Measurements from ENCODE around the gene SUCO.

The SUCO gene

GRCh38 chr1:172656576-172656975 is 123.6 kb downstream of the SUCO start:
- DNase-seq: no peak

GRCh38 chr1:172657586-172657985 is 124.6 kb downstream of the SUCO start:
- no peak for DNase-seq

DNA sequence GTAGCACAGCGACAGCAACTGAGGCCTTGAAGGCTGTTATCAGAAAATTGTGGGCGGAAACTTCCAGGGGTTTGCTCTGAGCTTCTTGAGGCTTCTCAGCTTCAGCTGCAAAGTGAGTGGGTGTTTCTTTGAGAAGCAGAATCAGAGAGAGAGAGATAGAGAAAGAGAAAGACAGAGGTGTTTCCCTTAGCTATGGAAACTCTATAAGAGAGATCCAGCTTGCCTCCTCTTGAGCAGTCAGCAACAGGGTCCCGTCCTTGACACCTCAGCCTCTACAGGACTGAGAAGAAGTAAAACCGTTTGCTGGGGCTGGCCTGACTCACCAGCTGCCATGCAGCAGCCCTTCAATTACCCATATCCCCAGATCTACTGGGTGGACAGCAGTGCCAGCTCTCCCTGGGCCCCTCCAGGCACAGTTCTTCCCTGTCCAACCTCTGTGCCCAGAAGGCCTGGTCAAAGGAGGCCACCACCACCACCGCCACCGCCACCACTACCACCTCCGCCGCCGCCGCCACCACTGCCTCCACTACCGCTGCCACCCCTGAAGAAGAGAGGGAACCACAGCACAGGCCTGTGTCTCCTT is 126.0 kb downstream of the SUCO start, which contains the start of gene FASLG:
Gene FASLG, plus strand, starts transcription at position 233 of the 583 bp plus-strand sequence. Its CDS starts 99 bp downstream, at position 332.
- peak; percentile 73 for DNase-seq

DNA sequence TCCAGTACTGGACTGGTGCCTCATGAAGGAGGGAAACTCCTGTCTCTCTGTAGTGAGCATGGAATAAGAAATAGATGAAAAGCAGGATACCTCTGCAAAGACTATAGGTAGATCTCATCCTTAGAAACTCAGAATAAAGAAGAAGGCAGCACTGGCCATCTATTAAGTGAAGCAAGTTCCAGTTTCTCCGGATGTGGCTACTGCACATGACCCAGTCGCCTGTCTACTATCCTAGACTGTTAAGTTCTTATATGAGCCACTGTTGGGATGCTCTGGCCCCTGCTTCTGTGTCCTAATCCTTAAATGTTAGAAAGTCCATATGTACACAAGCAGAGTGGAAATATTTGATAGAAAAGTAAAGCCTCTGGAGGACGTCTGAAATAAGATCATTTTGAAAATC is 128.2 kb downstream of the SUCO start:
- no peak for DNase-seq

All from stimulated activated CD4-positive, alpha-beta T cell treated with anti-CD3 and anti-CD28 coated beads, Interleukin-4, amount 100 ng/mL, for 24 hours (primary cell).